NCI-H774 (cell line): ENCODE results near the gene C1QL4.
A peak's percentile ranks its signal among the peaks of the same experiment; 100 is the strongest.
"Not testable (repeated sequence)": the region's sequence is repeated elsewhere in the genome, so short reads cannot be mapped to it uniquely, and the experiment has no call there.

Experiments used
- DNase-seq: peaks from one replicate; lab custom pipeline; 2025; lab: John Stamatoyannopoulos, UW

The C1QL4 gene

GRCh38 chr12:49336645-49337584 is at the start of gene C1QL4:
Gene C1QL4 (minus strand): TSS chr12:49337188. CDS start chr12:49336477, 711 bp downstream.
- DNase-seq, result peak; percentile 76

GRCh38 chr12:49380184-49380583 is 43.2 kb upstream of the C1QL4 start:
- not testable (repeated sequence) for DNase-seq

- no peak for DNase-seq
These were observed 40.4 kb upstream of the C1QL4 start for GRCh38 chr12:49377386-49377785.

- no peak for DNase-seq
These were observed 38.4 kb upstream of the C1QL4 start for GRCh38 chr12:49375406-49375805.

GRCh38 chr12:49370539-49370938 is 33.6 kb upstream of the C1QL4 start:
- no peak for DNase-seq

GRCh38 chr12:49369411-49370145 is 32.6 kb upstream of the C1QL4 start:
- DNase-seq, result peak; percentile 32

- no peak for DNase-seq
These were observed 31.2 kb upstream of the C1QL4 start for GRCh38 chr12:49368240-49368600.

- peak; percentile 32 for DNase-seq
These were observed 30.6 kb upstream of the C1QL4 start, which contains the start of gene SPATS2 for GRCh38 chr12:49367381-49368239. Gene SPATS2 (plus strand): TSS chr12:49367462. CDS start chr12:49461013, 93,551 bp downstream.

GRCh38 chr12:49366652-49367380 is 29.8 kb upstream of the C1QL4 start:
- DNase-seq, result peak; percentile 98

- no peak for DNase-seq
These were observed 29.2 kb upstream of the C1QL4 start for GRCh38 chr12:49366096-49366651.

GRCh38 chr12:49365542-49365941 is 28.6 kb upstream of the C1QL4 start:
- no peak for DNase-seq

GRCh38 chr12:49364989-49365388 is 28.0 kb upstream of the C1QL4 start:
- no peak for DNase-seq

- no peak for DNase-seq
These were observed 25.1 kb upstream of the C1QL4 start for GRCh38 chr12:49362077-49362476.

GRCh38 chr12:49359671-49360070 is 22.7 kb upstream of the C1QL4 start:
- no peak for DNase-seq

GRCh38 chr12:49358483-49359141 is 21.6 kb upstream of the C1QL4 start:
- peak; percentile 75 for DNase-seq

- no peak for DNase-seq
These were observed 20.2 kb upstream of the C1QL4 start for GRCh38 chr12:49357103-49357678.

GRCh38 chr12:49355913-49356312 is 18.9 kb upstream of the C1QL4 start:
- DNase-seq, result no peak

GRCh38 chr12:49352351-49352750 is 15.4 kb upstream of the C1QL4 start:
- DNase-seq, result no peak

- no peak for DNase-seq
These were observed 12.3 kb upstream of the C1QL4 start for GRCh38 chr12:49349266-49349665.

GRCh38 chr12:49348781-49349180 is 11.8 kb upstream of the C1QL4 start:
- DNase-seq, result no peak
